ENCODE data around the gene PAX9. TPM values are rescaled to one million over a fixed set of nuclear protein-coding genes. Genes with fewer than 3 reads are reported as not detected.

Gene PAX9
- total RNA-seq, 1 donor from 2014 or later, result not detected

DNA sequence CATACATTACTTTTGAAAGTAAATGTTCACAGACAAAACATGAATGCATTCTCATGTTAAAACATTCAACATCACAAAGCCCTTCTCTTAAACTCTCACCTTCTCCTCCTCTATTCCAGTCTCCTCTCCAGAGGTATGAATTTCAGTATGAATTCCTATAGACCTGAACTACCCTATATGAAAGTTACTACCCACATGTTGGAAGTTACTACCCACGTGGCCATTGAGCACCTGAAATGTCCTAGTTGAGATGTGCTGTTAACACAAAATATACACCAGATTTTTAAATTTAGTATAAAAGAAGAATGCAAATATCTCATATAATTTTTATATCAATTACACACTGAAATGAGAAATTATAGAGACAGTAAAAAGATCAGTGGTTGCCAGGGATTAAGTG, 60.2 kb downstream of the PAX9 start:
- FAIRE-seq (no peak), DNase-seq (ENCODE audit: low spot score in 2 of 2) (no peak)

DNA sequence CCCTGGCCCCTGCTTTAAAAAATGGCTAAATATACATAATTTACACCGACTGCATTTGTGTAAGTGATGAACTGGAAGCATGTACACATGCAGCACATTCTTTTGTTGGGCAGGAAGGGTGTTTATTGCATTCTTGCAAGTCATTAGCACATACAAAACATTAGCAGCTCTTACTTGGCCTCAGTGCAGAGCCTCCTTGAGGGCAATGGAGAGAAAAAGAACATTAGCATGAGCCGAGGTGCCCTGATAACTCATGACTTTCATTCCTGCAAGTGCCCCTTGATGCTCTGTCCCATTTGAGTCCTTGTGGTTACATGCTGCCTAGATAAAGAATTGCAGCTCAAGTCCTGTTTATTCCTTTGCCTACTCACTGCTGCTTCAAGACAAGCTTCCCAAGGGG, 61.9 kb downstream of the PAX9 start:
- no peak for DNase-seq (ENCODE audit: low spot score in 2 of 2)
- FAIRE-seq, result no peak

DNA sequence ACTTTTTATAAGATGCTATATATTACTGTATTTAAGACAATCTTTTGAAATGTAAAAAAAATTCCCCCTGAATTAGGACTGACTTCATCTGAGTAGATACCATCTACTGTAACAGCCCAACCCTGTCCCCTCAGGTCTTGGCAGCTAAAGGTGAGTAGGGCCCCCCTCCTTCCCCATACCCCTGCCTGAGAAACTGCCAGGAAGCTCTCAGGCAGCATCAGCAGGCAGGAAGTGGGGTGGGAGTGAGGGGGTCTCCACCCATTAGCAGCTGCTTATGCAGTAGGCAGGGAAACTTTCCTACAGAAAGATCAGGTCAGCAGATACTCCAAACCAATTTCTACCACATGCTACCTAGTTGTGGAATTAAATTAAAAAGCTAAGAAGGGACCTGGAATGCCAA, 62.5 kb downstream of the PAX9 start:
- no peak for FAIRE-seq
- DNase-seq (ENCODE audit: low spot score in 2 of 2), result no peak

DNA sequence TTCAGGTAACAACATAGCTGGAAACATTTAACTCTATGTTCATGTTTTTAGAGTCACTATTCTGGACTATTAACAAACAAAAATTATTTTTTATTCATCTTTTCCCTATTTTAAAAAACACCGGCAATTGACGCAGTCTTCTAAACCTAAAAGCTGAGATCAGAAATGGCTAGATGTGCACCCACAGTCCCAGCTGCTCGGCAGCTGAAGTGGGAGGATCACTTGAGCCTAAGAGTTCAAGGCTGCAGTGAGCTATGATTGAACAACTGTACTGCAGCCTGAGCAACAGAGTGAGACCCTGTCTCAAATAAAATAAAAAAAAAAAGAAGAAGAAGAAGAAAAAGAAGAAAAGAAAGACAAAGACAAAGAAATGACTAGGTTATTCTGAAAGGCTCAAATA, 64.5 kb downstream of the PAX9 start:
- DNase-seq (ENCODE audit: low spot score in 2 of 2) (no peak), FAIRE-seq (no peak)

Other genes with a start within 250 kb of the PAX9 start
- gene NKX2-1, start 141.6 kb upstream of the PAX9 start, total RNA-seq, result 0.82 TPM
- not detected for gene NKX2-8, start 79.2 kb upstream of the PAX9 start, total RNA-seq

All from frontal cortex (tissue), 4 donors.